ENCODE measurements around the gene KCNN3. TPM values are rescaled to one million over a fixed set of nuclear protein-coding genes. Genes with fewer than 3 reads are reported as not detected.

KCNN3 gene
- total RNA-seq, 5 donors from 2014 or later (not counting 1 experiment from before 2014, with no cell fraction given): 0.03 to 0.23 (median 0.18) TPM

DNA sequence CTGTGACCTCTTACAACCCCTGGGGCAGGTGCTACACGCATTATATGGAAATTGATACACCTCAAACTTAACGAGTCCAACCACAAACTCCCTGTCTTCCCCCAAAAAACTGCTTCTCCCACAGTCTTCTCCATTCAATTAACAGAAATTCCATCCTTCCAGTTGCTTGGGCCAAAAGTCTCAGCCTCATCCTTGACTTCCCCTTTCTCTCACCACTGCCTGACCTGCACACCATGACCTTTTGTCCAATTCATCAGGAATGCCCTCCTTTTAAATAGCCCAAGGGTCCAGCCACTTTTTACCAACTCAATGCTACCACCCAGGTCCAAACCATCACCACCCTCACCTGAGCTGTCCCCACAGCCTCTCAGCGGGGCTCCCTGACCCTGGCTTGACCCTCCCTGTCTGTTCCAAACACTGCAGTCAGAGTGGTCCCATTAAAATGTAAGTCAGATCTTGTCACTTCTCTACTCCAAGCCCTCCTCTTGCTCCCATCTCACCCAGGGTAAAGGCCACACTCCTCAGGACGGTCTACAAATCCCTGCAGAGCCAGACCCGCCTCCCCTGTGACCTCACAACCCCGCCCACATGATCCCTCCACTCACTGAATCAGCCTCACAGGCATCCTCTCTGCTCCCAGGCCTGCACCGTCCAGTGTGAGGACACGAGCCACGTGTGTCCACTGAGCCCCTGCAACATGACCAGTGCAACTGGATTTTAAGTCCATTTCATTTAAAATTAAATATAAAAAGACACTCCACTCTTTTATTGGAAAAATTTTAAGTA is 18.5 kb downstream of the KCNN3 start:
- CTCF ChIA-PET: no interaction called here
- 72% methylated on average over 6 of the region's 9 CpGs for WGBS (ENCODE audit: insufficient coverage)

DNA sequence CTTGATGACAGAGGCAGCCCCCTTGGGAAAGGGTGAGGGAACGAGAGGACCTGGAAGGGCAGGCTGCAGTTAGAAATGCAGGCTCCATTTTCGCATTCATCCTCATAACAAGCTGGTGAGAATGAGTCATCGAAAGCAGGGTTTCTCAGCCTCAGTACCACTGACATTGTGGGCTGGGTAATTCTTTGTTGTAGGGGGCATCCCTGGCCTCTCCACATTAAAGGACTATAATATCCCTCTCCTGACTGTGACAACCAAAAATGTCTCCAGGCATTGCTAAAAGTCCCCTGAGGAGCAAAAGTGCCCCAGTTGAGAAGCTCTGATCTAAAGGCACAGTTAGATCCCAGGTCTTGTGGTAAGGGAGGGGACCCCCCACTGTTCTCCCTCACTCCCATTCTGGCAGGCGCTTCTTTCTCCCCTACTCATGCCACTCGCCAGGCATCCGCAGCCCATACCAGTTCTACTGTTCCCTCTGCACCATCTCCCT is 20.4 kb downstream of the KCNN3 start:
- no peaks in the 10 kb centered on the region for H3K4me1 Mint-ChIP-seq
- Histone ChIP-seq H3K4me3 (ENCODE audit: control insufficient read depth in 1 of 2, extremely low read depth in 1 of 2, low read length in 1 of 2) (no peak overlapping the region), H3K9me3 (no peaks in the 10 kb centered on the region), H3K27me3 (replicated peaks in 1 of 2; ENCODE audit: control insufficient read depth in 2 of 2, extremely low read depth in 1 of 2, insufficient read depth in 2 of 2, low read length in 1 of 2) (peaks cover 0 to 23% of the 10 kb centered on the region in 2 experiments), H3K4me1 (ENCODE audit: control insufficient read depth in 1 of 2, extremely low read depth in 1 of 2, insufficient read depth in 2 of 2, low read length in 2 of 2) (no peaks in the 10 kb centered on the region), H3K27ac (ENCODE audit: low read length) (no peak overlapping the region), H3K36me3 (ENCODE audit: control insufficient read depth in 2 of 2, extremely low read depth in 1 of 2, insufficient read depth in 1 of 2, low read length in 1 of 2) (no peaks in the 10 kb centered on the region)
- WGBS (ENCODE audit: insufficient coverage): no CpG with 5 or more reads among the region's 6 CpGs
- ChIA-PET POLR2A (no interaction called here), CTCF (interaction anchor here in 1 of 2 donors (1.4 kb wide), 1 partner anchor 33 kb away, joined by 3 read pairs; no protein-coding TSS in a partner anchor)
- no peaks in the 10 kb centered on the region for H3K27me3 Mint-ChIP-seq
- H3K27ac Mint-ChIP-seq: no peak overlapping the region
- ATAC-seq (replicated peaks in 1 of 4): no peak
- no peak overlapping the region for H3K4me3 Mint-ChIP-seq
- no peaks in the 10 kb centered on the region for H3K36me3 Mint-ChIP-seq
- DNase-seq: no peak
- no peaks in the 10 kb centered on the region for H3K9me3 Mint-ChIP-seq

More for the DNA sequence above, 18.5 kb downstream of the KCNN3 start:
- H3K9me3 ChIP-seq: no peaks in the 10 kb centered on the region
- Mint-ChIP-seq H3K4me1 (no peaks in the 10 kb centered on the region), H3K36me3 (no peaks in the 10 kb centered on the region), H3K9me3 (no peaks in the 10 kb centered on the region), H3K4me3 (no peak overlapping the region), H3K27me3 (peaks cover 0 to 3% of the 10 kb centered on the region in 2 donors), H3K27ac (no peak overlapping the region)
- H3K4me3 ChIP-seq (ENCODE audit: control insufficient read depth in 1 of 2, extremely low read depth in 1 of 2, low read length in 1 of 2): no peak overlapping the region
- H3K27me3 ChIP-seq (replicated peaks in 1 of 2; ENCODE audit: control insufficient read depth in 2 of 2, extremely low read depth in 1 of 2, insufficient read depth in 2 of 2, low read length in 1 of 2): peaks cover 0 to 12% of the 10 kb centered on the region in 2 experiments
- no peak overlapping the region for H3K27ac ChIP-seq (ENCODE audit: low read length)
- POLR2A ChIA-PET: no interaction called here
- no peaks in the 10 kb centered on the region for H3K4me1 ChIP-seq (ENCODE audit: control insufficient read depth in 1 of 2, extremely low read depth in 1 of 2, insufficient read depth in 2 of 2, low read length in 2 of 2)
- no peaks in the 10 kb centered on the region for H3K36me3 ChIP-seq (ENCODE audit: control insufficient read depth in 2 of 2, extremely low read depth in 1 of 2, insufficient read depth in 1 of 2, low read length in 1 of 2)
- no peak for DNase-seq
- ATAC-seq (replicated peaks in 1 of 4): no peak

DNA sequence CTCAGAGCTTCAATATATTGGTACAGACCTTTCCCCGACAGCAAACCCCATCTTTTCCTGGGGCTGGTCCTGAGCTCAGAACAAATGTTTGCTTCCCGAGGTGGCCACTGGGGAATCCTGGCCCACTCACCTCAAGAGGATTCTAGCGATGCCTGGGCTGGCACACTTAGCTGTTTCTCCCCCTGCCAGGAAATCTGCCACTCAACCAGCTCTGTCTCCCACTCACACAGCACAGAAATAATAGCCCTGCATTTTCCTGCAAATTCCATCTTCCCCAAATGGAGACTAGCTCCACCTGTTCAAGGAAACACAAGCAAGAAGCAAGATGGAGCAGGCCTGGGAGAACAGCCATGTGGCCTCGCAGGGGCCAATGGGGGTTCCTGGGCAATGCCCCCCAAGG is 21.1 kb downstream of the KCNN3 start:
- ATAC-seq (replicated peaks in 1 of 4) (no peak), DNase-seq (no peak)
- Mint-ChIP-seq H3K27ac (no peak overlapping the region), H3K36me3 (no peaks in the 10 kb centered on the region), H3K9me3 (no peaks in the 10 kb centered on the region), H3K27me3 (no peaks in the 10 kb centered on the region), H3K4me1 (no peaks in the 10 kb centered on the region), H3K4me3 (no peak overlapping the region)
- H3K4me3 ChIP-seq (ENCODE audit: control insufficient read depth in 1 of 2, extremely low read depth in 1 of 2, low read length in 1 of 2): no peak overlapping the region
- no peaks in the 10 kb centered on the region for H3K9me3 ChIP-seq
- WGBS (ENCODE audit: insufficient coverage): 79% methylated on average over 4 of the region's 4 CpGs
- no peaks in the 10 kb centered on the region for H3K4me1 ChIP-seq (ENCODE audit: control insufficient read depth in 1 of 2, extremely low read depth in 1 of 2, insufficient read depth in 2 of 2, low read length in 2 of 2)
- peaks cover 0 to 23% of the 10 kb centered on the region in 2 experiments for H3K27me3 ChIP-seq (replicated peaks in 1 of 2; ENCODE audit: control insufficient read depth in 2 of 2, extremely low read depth in 1 of 2, insufficient read depth in 2 of 2, low read length in 1 of 2)
- no peaks in the 10 kb centered on the region for H3K36me3 ChIP-seq (ENCODE audit: control insufficient read depth in 2 of 2, extremely low read depth in 1 of 2, insufficient read depth in 1 of 2, low read length in 1 of 2)
- CTCF ChIA-PET: interaction anchor here in 1 of 2 donors (1.4 kb wide), 1 partner anchor 34 kb away, joined by 3 read pairs; no protein-coding TSS in a partner anchor
- POLR2A ChIA-PET: no interaction called here
- H3K27ac ChIP-seq (ENCODE audit: low read length): no peak overlapping the region

DNA sequence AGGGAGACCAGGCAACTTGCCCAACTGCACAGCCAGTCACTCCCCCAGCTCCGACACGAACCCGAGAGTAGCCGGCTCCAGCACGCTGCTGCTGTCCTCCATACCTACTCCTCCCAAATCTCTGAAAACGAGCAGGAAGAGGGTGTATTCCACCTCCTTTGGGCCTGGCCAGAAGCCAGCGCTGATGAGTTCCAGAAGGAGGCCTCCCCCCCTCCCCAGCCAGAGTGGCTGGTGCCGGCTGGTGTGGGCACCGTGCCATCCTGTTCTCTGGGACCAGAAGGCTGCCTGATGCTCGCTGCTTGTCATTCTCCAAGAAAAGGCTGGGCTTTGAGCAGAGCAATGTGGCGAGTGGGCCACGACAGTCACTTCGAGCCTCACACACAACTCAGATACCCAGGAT is 22.2 kb downstream of the KCNN3 start:
- no peaks in the 10 kb centered on the region for H3K27me3 Mint-ChIP-seq

DNA sequence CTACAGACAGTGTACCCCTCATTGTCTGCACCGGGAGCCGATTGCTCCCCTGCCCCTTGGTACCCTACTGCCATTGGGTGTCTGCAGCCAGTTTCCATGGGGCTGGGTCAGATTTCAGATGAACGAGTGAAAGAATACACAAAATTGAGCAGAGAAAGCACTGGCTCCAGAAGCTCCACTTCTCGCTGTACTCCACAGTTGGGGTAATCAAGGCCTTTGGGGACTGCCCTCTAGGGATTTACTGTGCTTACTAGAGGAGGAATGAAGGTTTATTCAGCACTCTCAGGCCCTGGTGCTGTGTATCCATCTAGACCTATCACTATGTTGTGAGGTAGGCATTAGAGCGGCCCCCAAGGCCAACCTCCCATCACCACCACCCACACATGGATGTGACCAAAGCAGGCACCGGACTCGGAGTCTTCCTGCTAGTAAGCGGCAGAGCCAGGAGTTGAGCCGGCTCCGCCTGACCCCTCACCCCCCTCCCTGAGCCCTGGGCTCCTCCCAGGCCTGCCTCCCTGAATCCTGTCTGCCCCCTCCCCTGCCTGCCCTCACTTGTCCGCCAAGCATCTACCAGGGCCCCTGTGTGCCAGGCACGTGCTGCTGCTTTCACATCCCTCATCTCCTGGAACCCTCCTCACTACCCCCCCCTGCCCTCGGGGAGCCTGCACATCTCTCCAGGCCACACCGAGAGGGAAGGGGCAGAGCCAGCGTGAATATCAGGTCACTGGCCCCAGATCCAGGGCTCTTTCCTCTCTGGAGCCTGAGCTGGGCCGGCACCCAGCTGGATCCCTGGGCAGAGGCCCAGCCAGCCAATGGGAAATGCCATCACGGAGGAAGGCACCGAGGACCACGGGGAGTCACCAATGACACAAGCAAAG is 23.3 kb downstream of the KCNN3 start:
- 90% methylated on average over 14 of the region's 19 CpGs for WGBS (ENCODE audit: insufficient coverage)
- Mint-ChIP-seq H3K4me3 (no peak overlapping the region), H3K36me3 (no peaks in the 10 kb centered on the region), H3K27ac (no peak overlapping the region), H3K4me1 (no peaks in the 10 kb centered on the region), H3K27me3 (no peaks in the 10 kb centered on the region), H3K9me3 (no peaks in the 10 kb centered on the region)
- Histone ChIP-seq H3K27me3 (replicated peaks in 1 of 2; ENCODE audit: control insufficient read depth in 2 of 2, extremely low read depth in 1 of 2, insufficient read depth in 2 of 2, low read length in 1 of 2) (peaks cover 0 to 22% of the 10 kb centered on the region in 2 experiments), H3K27ac (ENCODE audit: low read length) (no peak overlapping the region), H3K4me1 (ENCODE audit: control insufficient read depth in 1 of 2, extremely low read depth in 1 of 2, insufficient read depth in 2 of 2, low read length in 2 of 2) (no peaks in the 10 kb centered on the region), H3K9me3 (no peaks in the 10 kb centered on the region), H3K4me3 (ENCODE audit: control insufficient read depth in 1 of 2, extremely low read depth in 1 of 2, low read length in 1 of 2) (no peak overlapping the region), H3K36me3 (ENCODE audit: control insufficient read depth in 2 of 2, extremely low read depth in 1 of 2, insufficient read depth in 1 of 2, low read length in 1 of 2) (no peaks in the 10 kb centered on the region)
- ATAC-seq (replicated peaks in 1 of 4) (no peak), DNase-seq (no peak)
- POLR2A ChIA-PET: no interaction called here
- CTCF ChIA-PET: no interaction called here

More for the DNA sequence above, 22.2 kb downstream of the KCNN3 start:
- DNase-seq (no peak), ATAC-seq (replicated peaks in 1 of 4) (no peak)
- Mint-ChIP-seq H3K4me3 (no peak overlapping the region), H3K36me3 (no peaks in the 10 kb centered on the region), H3K4me1 (no peaks in the 10 kb centered on the region), H3K9me3 (no peaks in the 10 kb centered on the region), H3K27ac (no peak overlapping the region)
- POLR2A ChIA-PET: no interaction called here
- Histone ChIP-seq H3K27me3 (replicated peaks in 1 of 2; ENCODE audit: control insufficient read depth in 2 of 2, extremely low read depth in 1 of 2, insufficient read depth in 2 of 2, low read length in 1 of 2) (peaks cover 0 to 23% of the 10 kb centered on the region in 2 experiments), H3K4me3 (ENCODE audit: control insufficient read depth in 1 of 2, extremely low read depth in 1 of 2, low read length in 1 of 2) (no peak overlapping the region), H3K27ac (ENCODE audit: low read length) (no peak overlapping the region), H3K9me3 (no peaks in the 10 kb centered on the region), H3K4me1 (ENCODE audit: control insufficient read depth in 1 of 2, extremely low read depth in 1 of 2, insufficient read depth in 2 of 2, low read length in 2 of 2) (no peaks in the 10 kb centered on the region), H3K36me3 (ENCODE audit: control insufficient read depth in 2 of 2, extremely low read depth in 1 of 2, insufficient read depth in 1 of 2, low read length in 1 of 2) (no peaks in the 10 kb centered on the region)
- 88% methylated on average over 9 of the region's 13 CpGs for WGBS (ENCODE audit: insufficient coverage)
- CTCF ChIA-PET: no interaction called here

DNA sequence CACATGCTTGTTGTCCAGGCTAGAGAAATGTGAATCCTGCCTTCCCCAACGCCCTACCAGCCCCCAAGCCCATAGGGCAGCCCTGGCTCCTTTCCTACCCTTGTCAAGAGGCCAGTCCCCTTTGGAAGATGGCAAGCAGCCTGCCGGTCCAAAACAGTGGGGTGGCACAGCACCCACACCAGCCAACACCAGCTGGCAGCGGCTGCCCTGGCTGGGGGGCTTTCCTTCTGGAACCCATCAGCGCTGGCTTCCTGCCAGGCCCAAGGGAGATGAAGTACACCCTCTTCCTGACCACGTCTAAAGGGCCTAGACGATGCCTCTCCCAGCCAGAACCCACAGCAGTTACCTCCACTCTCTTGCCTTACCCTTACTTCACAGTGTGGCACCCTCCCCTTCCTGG is 24.2 kb downstream of the KCNN3 start:
- Histone ChIP-seq H3K4me1 (ENCODE audit: control insufficient read depth in 1 of 2, extremely low read depth in 1 of 2, insufficient read depth in 2 of 2, low read length in 2 of 2) (no peaks in the 10 kb centered on the region), H3K27me3 (replicated peaks in 1 of 2; ENCODE audit: control insufficient read depth in 2 of 2, extremely low read depth in 1 of 2, insufficient read depth in 2 of 2, low read length in 1 of 2) (peaks cover 0 to 18% of the 10 kb centered on the region in 2 experiments), H3K27ac (ENCODE audit: low read length) (no peak overlapping the region), H3K36me3 (ENCODE audit: control insufficient read depth in 2 of 2, extremely low read depth in 1 of 2, insufficient read depth in 1 of 2, low read length in 1 of 2) (no peaks in the 10 kb centered on the region), H3K4me3 (ENCODE audit: control insufficient read depth in 1 of 2, extremely low read depth in 1 of 2, low read length in 1 of 2) (no peak overlapping the region), H3K9me3 (no peaks in the 10 kb centered on the region)
- Mint-ChIP-seq H3K4me1 (no peaks in the 10 kb centered on the region), H3K36me3 (no peaks in the 10 kb centered on the region), H3K4me3 (no peak overlapping the region), H3K27me3 (no peaks in the 10 kb centered on the region), H3K27ac (no peak overlapping the region), H3K9me3 (no peaks in the 10 kb centered on the region)
- WGBS (ENCODE audit: insufficient coverage): 39% methylated on average over 6 of the region's 6 CpGs
- POLR2A ChIA-PET: no interaction called here
- ATAC-seq (replicated peaks in 1 of 4) (no peak), DNase-seq (no peak)
- CTCF ChIA-PET: no interaction called here
